Measurements from ENCODE around the gene AREL1.
A peak's percentile ranks its signal among the peaks of the same experiment; 100 is the strongest.

The AREL1 gene

GRCh38 chr14:74613211-74613914 lies 99.5 kb downstream of the AREL1 start:
- DNase-seq (ENCODE audit: low read depth in 1 of 2, low spot score in 1 of 2) = no peak

GRCh38 chr14:74612350-74613021 lies 100.4 kb downstream of the AREL1 start:
- peak; percentile 63 to 76 for DNase-seq (ENCODE audit: low read depth in 1 of 2, low spot score in 1 of 2)

- DNase-seq (ENCODE audit: low read depth in 1 of 2, low spot score in 1 of 2) = no peak
Measured at GRCh38 chr14:74611650-74612349, 101.1 kb downstream of the AREL1 start, which contains the start of gene LTBP2. LTBP2 (minus strand) TSS chr14:74612237; CDS start chr14:74611944, 293 bp downstream.
